Choroid plexus epithelial cell (primary cell): ENCODE results near the gene GPATCH4.

Experiments used
- DNase-seq: peaks from one replicate; pipeline ENCODE4 v3.0.0-alpha.2; 2010; ENCODE audit warnings: low read depth
- H3K4me3 ChIP-seq: 2 replicates; pipeline ENCODE4 v1.5.1; 2011; ENCODE audit warnings: low read depth, mild to moderate bottlenecking, control low read depth, low read length, moderate library complexity
- CTCF ChIP-seq: conservative IDR thresholded peaks from 2 replicates; pipeline ENCODE4 v1.5.1; 2011; ENCODE audit warnings: low read depth, mild to moderate bottlenecking, control low read depth, inconsistent platforms, low read length, moderate library complexity

GPATCH4 gene

GRCh38 chr1:156595016-156595415 lies 6.3 kb downstream of the GPATCH4 start:
- no peak overlapping the region for H3K4me3 ChIP-seq
- no peak for TF ChIP-seq CTCF
- no peak for DNase-seq

- no peak overlapping the region for H3K4me3 ChIP-seq
- TF ChIP-seq CTCF, result no peak
- no peak for DNase-seq
Measured at GRCh38 chr1:156594190-156594589, 7.1 kb downstream of the GPATCH4 start.

GRCh38 chr1:156593661-156593989 lies 7.7 kb downstream of the GPATCH4 start:
- no peak for TF ChIP-seq CTCF
- no peak for DNase-seq
- no peak overlapping the region for H3K4me3 ChIP-seq

- no peak for DNase-seq
- no peak overlapping the region for H3K4me3 ChIP-seq
- TF ChIP-seq CTCF, result no peak
Measured at GRCh38 chr1:156592910-156593660, 8.2 kb downstream of the GPATCH4 start.

GRCh38 chr1:156592158-156592909 lies 8.9 kb downstream of the GPATCH4 start:
- TF ChIP-seq CTCF, result no peak
- H3K4me3 ChIP-seq, result peak overlapping the region; percentile 89
- no peak for DNase-seq

- peak; percentile 57 for DNase-seq
- peak within 1 kb of the TSS; percentile 89 for H3K4me3 ChIP-seq
- TF ChIP-seq CTCF, result no peak
Measured at GRCh38 chr1:156591432-156592157, 9.7 kb downstream of the GPATCH4 start, which contains the start of gene NAXE. TSS of gene NAXE (plus strand) at chr1:156591776. CDS start at chr1:156591805, 29 bp downstream.
